H1 (cell line): ENCODE data around the gene NR2E3. TPM values are rescaled to one million over a fixed set of nuclear protein-coding genes. Genes with fewer than 3 reads are reported as not detected.

ENCODE experiments used
- CTCF ChIA-PET: fragments of 300-600 bp; sonication (Branson Sonifier 250); formaldehyde crosslinking; loops from one replicate; lab custom pipeline; 2021; ENCODE audit not compliant: partially characterized antibody; lab: Charles Lee
- POLR2A ChIA-PET: fragments of 300-600 bp; sonication (Branson Sonifier 250); formaldehyde crosslinking; loops from one replicate; lab custom pipeline; 2021; ENCODE audit warnings: inconsistent platforms; ENCODE audit not compliant: partially characterized antibody; lab: Charles Lee
- DNase-seq, 2 experiments: peaks; one replicate each; pipeline versions ENCODE4 v3.0.0 to v3.0.0-alpha.2; 2010 to 2022; ENCODE audit warnings: low spot score in 2 of 2, low read depth in 1 of 2, mixed read lengths in 1 of 2
- FAIRE-seq: peaks from 2 replicates; lab custom pipeline; 2011; peaks lifted over from hg19 to GRCh38; lab: Jason Lieb, UNC
- H2AFZ ChIP-seq: 2 replicates; pipeline ENCODE4 v1.8.1; 2012; ENCODE audit warnings: low read length, inconsistent platforms
- H2AK5ac ChIP-seq: 2 replicates; pipeline ENCODE4 v1.6.1; 2013; ENCODE audit warnings: low read depth, low read length
- H2BK120ac ChIP-seq: replicated peaks from 2 replicates; pipeline ENCODE3; 2013; ENCODE audit warnings: low read depth, low read length, inconsistent platforms
- H2BK12ac ChIP-seq: 2 replicates; pipeline ENCODE4 v1.6.1; 2013; ENCODE audit warnings: low read depth, low read length
- H2BK15ac ChIP-seq: 2 replicates; pipeline ENCODE4 v1.6.1; 2013; ENCODE audit warnings: low read length
- H2BK20ac ChIP-seq: 2 replicates; pipeline ENCODE4 v1.6.1; 2013; ENCODE audit warnings: low read length
- H2BK5ac ChIP-seq: 2 replicates; pipeline ENCODE4 v1.6.1; 2013; ENCODE audit warnings: low read depth, low read length
- H3K14ac ChIP-seq: 2 replicates; pipeline ENCODE4 v1.6.1; 2013; ENCODE audit warnings: inconsistent platforms; ENCODE audit not compliant: insufficient read length
- H3K18ac ChIP-seq: 2 replicates; pipeline ENCODE4 v1.6.1; 2013; ENCODE audit warnings: low read length; ENCODE audit errors: extremely low read depth
- H3K23ac ChIP-seq: 2 replicates; pipeline ENCODE4 v1.6.1; 2013; ENCODE audit warnings: inconsistent platforms; ENCODE audit not compliant: insufficient read length
- H3K23me2 ChIP-seq: 2 replicates; pipeline ENCODE4 v1.6.1; 2013; ENCODE audit warnings: low read depth, low read length
- H3K27ac ChIP-seq: 2 replicates; pipeline ENCODE4 v1.6.1; 2011; ENCODE audit warnings: low read depth, low read length, inconsistent platforms
- H3K27me3 ChIP-seq, 4 experiments: replicated peaks in 1 of 4; 1 replicate in 1 of 4; 2 replicates in 3 of 4; pipeline versions ENCODE4 v1.6.1 to v1.8.1; 2011 to 2013; ENCODE audit warnings: low read length in 3 of 4, mild to moderate bottlenecking in 3 of 4, inconsistent platforms in 2 of 4, mixed read lengths in 2 of 4, moderate library complexity in 1 of 4; ENCODE audit not compliant: control insufficient read depth in 3 of 4, insufficient read depth in 3 of 4; ENCODE audit errors: extremely low read depth in 1 of 4
- H3K36me3 ChIP-seq, 4 experiments: 2 replicates each; pipeline versions ENCODE4 v1.6.1 to v1.8.1; 2011 to 2013; ENCODE audit warnings: mild to moderate bottlenecking in 4 of 4, low read length in 3 of 4, moderate library complexity in 2 of 4, control low read depth in 1 of 4, inconsistent platforms in 1 of 4; ENCODE audit not compliant: insufficient read depth in 4 of 4, control insufficient read depth in 2 of 4
- H3K4ac ChIP-seq: replicated peaks from 2 replicates; pipeline ENCODE3; 2013; ENCODE audit warnings: low read length, low read depth, mixed read lengths, inconsistent platforms; ENCODE audit not compliant: insufficient read length
- H3K4me1 ChIP-seq, 4 experiments: replicated peaks in 1 of 4; 1 replicate in 1 of 4; 2 replicates in 3 of 4; pipeline versions ENCODE4 v1.6.1 to v1.8.1; 2011 to 2013; ENCODE audit warnings: low read length in 3 of 4, inconsistent platforms in 2 of 4, mixed read lengths in 1 of 4; ENCODE audit not compliant: insufficient read depth in 4 of 4, control insufficient read depth in 3 of 4
- H3K4me2 ChIP-seq, 2 experiments: 2 replicates each; pipeline versions ENCODE4 v1.6.1 to v1.8.1; 2011 to 2013; ENCODE audit warnings: low read depth in 2 of 2, low read length in 2 of 2, control low read depth in 1 of 2, inconsistent platforms in 1 of 2, mild to moderate bottlenecking in 1 of 2; ENCODE audit not compliant: insufficient read depth in 1 of 2
- H3K4me3 ChIP-seq, 4 experiments: fragments of 200-600, 300-600 bp in 1 of 4; sonication (generic), shearing (Covaris generic), sonication (Bioruptor Twin) in 1 of 4; 2 replicates each; pipeline versions ENCODE4 v1.5.1 to v1.8.1; 2011 to 2016; ENCODE audit warnings: low read length in 4 of 4, low read depth in 3 of 4, control low read depth in 2 of 4, inconsistent platforms in 2 of 4, mild to moderate bottlenecking in 2 of 4, mixed read lengths in 1 of 4, moderate library complexity in 1 of 4; ENCODE audit not compliant: insufficient read depth in 2 of 4; ENCODE audit errors: extremely low read depth in 1 of 4
- H3K56ac ChIP-seq: replicated peaks from 2 replicates; pipeline ENCODE3; 2013; ENCODE audit warnings: low read depth, mild to moderate bottlenecking, mixed read lengths, low read length, inconsistent platforms; ENCODE audit not compliant: insufficient read length
- H3K79me1 ChIP-seq: 2 replicates; pipeline ENCODE4 v1.6.1; 2013; ENCODE audit warnings: low read depth, low read length, control low read depth
- H3K79me2 ChIP-seq, 2 experiments: 2 replicates each; pipeline versions ENCODE4 v1.6.1 to v1.8.1; 2012 to 2013; ENCODE audit warnings: low read length in 2 of 2, mild to moderate bottlenecking in 2 of 2, inconsistent platforms in 1 of 2; ENCODE audit not compliant: insufficient read depth in 2 of 2, control insufficient read depth in 1 of 2
- H3K9ac ChIP-seq, 4 experiments: replicated peaks in 1 of 4; 1 replicate in 1 of 4; 2 replicates in 3 of 4; pipeline versions ENCODE4 v1.6.1 to v1.8.1; 2011 to 2013; ENCODE audit warnings: low read depth in 3 of 4, low read length in 3 of 4, control low read depth in 2 of 4, mild to moderate bottlenecking in 2 of 4, moderate library complexity in 2 of 4, inconsistent platforms in 1 of 4; ENCODE audit errors: extremely low read depth in 1 of 4
- H3K9me3 ChIP-seq, 2 experiments: 2 replicates each; pipeline versions ENCODE4 v1.6.1 to v1.8.1; 2012 to 2013; ENCODE audit warnings: mild to moderate bottlenecking in 2 of 2, moderate library complexity in 2 of 2, control low read depth in 1 of 2, inconsistent platforms in 1 of 2, low read depth in 1 of 2, low read length in 1 of 2, mixed read lengths in 1 of 2; ENCODE audit not compliant: insufficient read depth in 2 of 2
- H4K20me1 ChIP-seq, 2 experiments: replicated peaks in 1 of 2; 2 replicates each; pipeline versions ENCODE3 to v1.8.1; 2011 to 2013; ENCODE audit warnings: inconsistent platforms in 2 of 2, low read length in 2 of 2, mild to moderate bottlenecking in 1 of 2; ENCODE audit not compliant: insufficient read depth in 2 of 2, control insufficient read depth in 1 of 2
- H4K5ac ChIP-seq: 2 replicates; pipeline ENCODE4 v1.6.1; 2013; ENCODE audit warnings: low read length, low read depth, mixed read lengths, inconsistent platforms; ENCODE audit not compliant: insufficient read length
- H4K8ac ChIP-seq: 2 replicates; pipeline ENCODE4 v1.8.0; 2013; ENCODE audit warnings: mild to moderate bottlenecking, moderate library complexity, low read length, inconsistent platforms; ENCODE audit not compliant: insufficient read depth; ENCODE audit errors: extremely low read depth
- H4K91ac ChIP-seq: replicated peaks from 2 replicates; pipeline ENCODE3; 2013; ENCODE audit warnings: low read length, mixed read lengths, inconsistent platforms; ENCODE audit not compliant: insufficient read length
- RAD21 ChIP-seq, 2 experiments: IDR thresholded peaks in 1 of 2; conservative IDR thresholded peaks in 1 of 2; 2 replicates each; pipeline ENCODE4 v1.6.1; 2011; ENCODE audit warnings: low read depth in 2 of 2, low read length in 2 of 2, improper control_type of control experiment in 1 of 2, inconsistent platforms in 1 of 2, mild to moderate bottlenecking in 1 of 2, moderate library complexity in 1 of 2
- RNF2 ChIP-seq: fragments of 200-900, 300-1000 bp; sonication (generic); IDR thresholded peaks from 2 replicates; pipeline ENCODE4 v1.7.1; 2016; ENCODE audit warnings: borderline replicate concordance, low read depth, mild to moderate bottlenecking, antibody characterized with exemption, low read length; ENCODE audit not compliant: poor library complexity, severe bottlenecking; ENCODE audit errors: missing control alignments
- WGBS, 2 experiments: shearing (Covaris generic) in 1 of 2; methylation state at CpG; one replicate each; pipeline versions ENCODE4 v1.1.6 to v1.1.7; 2013 to 2015; ENCODE audit warnings: low lambda C conversion rate in 2 of 2, mixed read lengths in 2 of 2, inconsistent platforms in 1 of 2, low coverage in 1 of 2, missing lambda C conversion rate in 1 of 2; ENCODE audit not compliant: insufficient replicate concordance in 2 of 2, insufficient coverage in 1 of 2, insufficient read length in 1 of 2; ENCODE audit errors: extremely low coverage in 1 of 2, missing lambda C conversion rate in 1 of 2; 5-methylcytosine and 5-hydroxymethylcytosine counted together
- polyA plus RNA-seq, 7 experiments: library from polyadenylated mRNA; depleted of rRNA in 3 of 7; stranded (reverse) in 5 of 7; unstranded in 2 of 7; fragments of >200 nt in 5 of 7; fragments of 200-250 nt in 2 of 7; gene quantifications; 1 replicate in 5 of 7; 2 replicates in 1 of 7; 4 replicates in 1 of 7; pipeline versions ENCODE4 v1.2.1 to v1.2.3, GENCODE V29; 2011 to 2013; ENCODE audit warnings: missing spikeins in 2 of 7, mixed read lengths in 2 of 7
- total RNA-seq: library from RNA; stranded (reverse); fragmentation: NEBNext Ultra II Directional; extraction: Animal tissue kit (Norgen Biotek cat#: 25700); gene quantifications from 2 replicates; pipeline ENCODE4 v1.2.1, GENCODE V29; 2021
- TF ChIP-seq, protein P1 (sequence below), 3 experiments: IDR thresholded peaks; 1 replicate in 2 of 3; 2 replicates in 1 of 3; pipeline versions ENCODE4 v1.5.1 to v1.6.1; 2011; ENCODE audit warnings: low read length in 3 of 3, mild to moderate bottlenecking in 3 of 3, inconsistent platforms in 2 of 3, low read depth in 1 of 3, moderate library complexity in 1 of 3; ENCODE audit not compliant: insufficient read depth in 1 of 3; ENCODE audit errors: control extremely low read depth in 1 of 3

Gene NR2E3
- total and polyA plus RNA-seq, 2 of the 8 experiments (the other 6 are each of a cell fraction or from before 2014, with no cell fraction given) = 0.56 to 0.80 TPM

DNA sequence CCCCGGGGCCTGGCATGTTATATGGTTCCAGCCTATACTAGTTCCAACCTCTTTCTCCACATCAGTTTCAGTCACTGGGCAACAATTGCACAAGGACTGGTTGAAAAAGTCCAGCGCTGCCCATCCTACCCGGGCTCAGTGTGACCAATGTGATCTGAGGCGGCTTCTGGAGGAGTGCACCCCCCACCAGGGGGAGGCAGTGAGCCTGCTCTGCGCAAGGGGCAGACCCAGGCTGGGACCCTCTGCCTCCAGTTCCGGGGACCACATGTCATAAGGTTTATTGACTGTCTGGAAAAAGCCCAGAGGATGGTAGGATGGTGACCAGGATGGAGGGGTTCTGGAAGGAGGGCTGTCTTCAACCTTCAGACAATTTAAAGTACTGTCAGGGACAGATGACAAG, 25.6 kb upstream of the NR2E3 start:
- Histone ChIP-seq H3K23me2 (peaks cover 3% of the 10 kb centered on the region; the same call in 1 of the 2 replicates), H3K4me3 (no peak overlapping the region), H3K18ac (no peak overlapping the region), H3K9ac (no peak overlapping the region), H3K27ac (no peak overlapping the region), H2AFZ (no peak overlapping the region), H4K20me1 (peaks cover 0 to 2% of the 10 kb centered on the region in 2 experiments), H4K91ac (no peak overlapping the region), H2BK12ac (no peak overlapping the region), H3K36me3 (no peaks in the 10 kb centered on the region), H3K27me3 (no peaks in the 10 kb centered on the region), H4K5ac (no peak overlapping the region), H2BK15ac (no peak overlapping the region), H3K23ac (no peak overlapping the region), H3K79me1 (no peaks in the 10 kb centered on the region), H3K56ac (no peak overlapping the region), H2BK20ac (no peak overlapping the region), H3K4ac (no peak overlapping the region), H2AK5ac (no peak overlapping the region), H3K9me3 (no peaks in the 10 kb centered on the region), H3K79me2 (no peaks in the 10 kb centered on the region), H2BK120ac (no peak overlapping the region), H3K14ac (no peak overlapping the region), H3K4me2 (no peak overlapping the region), H3K4me1 (no peaks in the 10 kb centered on the region; a peak in 2 of 7 replicates), H2BK5ac (no peak overlapping the region), H4K8ac (no peak overlapping the region; the same call in 1 of the 2 replicates)
- 75% methylated on average over 6 of the region's 6 CpGs; no CpG with 5 or more reads in 1 of the 2 experiments for WGBS, 2 experiments
- no peak for FAIRE-seq
- TF ChIP-seq, protein P1, sequence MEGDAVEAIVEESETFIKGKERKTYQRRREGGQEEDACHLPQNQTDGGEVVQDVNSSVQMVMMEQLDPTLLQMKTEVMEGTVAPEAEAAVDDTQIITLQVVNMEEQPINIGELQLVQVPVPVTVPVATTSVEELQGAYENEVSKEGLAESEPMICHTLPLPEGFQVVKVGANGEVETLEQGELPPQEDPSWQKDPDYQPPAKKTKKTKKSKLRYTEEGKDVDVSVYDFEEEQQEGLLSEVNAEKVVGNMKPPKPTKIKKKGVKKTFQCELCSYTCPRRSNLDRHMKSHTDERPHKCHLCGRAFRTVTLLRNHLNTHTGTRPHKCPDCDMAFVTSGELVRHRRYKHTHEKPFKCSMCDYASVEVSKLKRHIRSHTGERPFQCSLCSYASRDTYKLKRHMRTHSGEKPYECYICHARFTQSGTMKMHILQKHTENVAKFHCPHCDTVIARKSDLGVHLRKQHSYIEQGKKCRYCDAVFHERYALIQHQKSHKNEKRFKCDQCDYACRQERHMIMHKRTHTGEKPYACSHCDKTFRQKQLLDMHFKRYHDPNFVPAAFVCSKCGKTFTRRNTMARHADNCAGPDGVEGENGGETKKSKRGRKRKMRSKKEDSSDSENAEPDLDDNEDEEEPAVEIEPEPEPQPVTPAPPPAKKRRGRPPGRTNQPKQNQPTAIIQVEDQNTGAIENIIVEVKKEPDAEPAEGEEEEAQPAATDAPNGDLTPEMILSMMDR (IDR thresholded peaks at IDR 0.05; ENCODE audit: control extremely low read depth in 1 of 3, insufficient read depth in 1 of 3, low read depth in 1 of 3, low read length in 3 of 3) = peak; percentile 76 to 85 (median 82)
- TF ChIP-seq RAD21 (IDR thresholded peaks at IDR 0.05 in 1 of 2, conservative IDR thresholded peaks at IDR 0.05 in 1 of 2; ENCODE audit: low read depth in 2 of 2, low read length in 2 of 2) = peak; percentile 58 to 64; a peak in 3 of 4 replicates
- TF ChIP-seq RNF2 = no peak
- ChIA-PET POLR2A (no interaction called here), CTCF (interaction anchor here (0.7 to 2.0 kb wide), 11 partner anchors 9 to 113 kb away, joined by 3 to 42 read pairs (median 5); no protein-coding TSS in a partner anchor)
- peak in 1 of 2 experiments; percentile 85 for DNase-seq
